Tibial nerve (tissue), 4 donors: ENCODE measurements around the gene FARP1. TPM values are rescaled to one million over a fixed set of nuclear protein-coding genes. Genes with fewer than 3 reads are reported as not detected.

ENCODE experiments used
- DNase-seq, 2 donors: peaks; one replicate each; pipeline ENCODE4 v3.0.0-alpha.2; 2019; ENCODE audit warnings: low spot score in 2 of 2
- H3K27ac ChIP-seq, 4 donors: fragments of 200-600 bp; sonication (generic) in 3 of 4; one replicate each; pipeline ENCODE4 v1.5.1; 2017 to 2019; ENCODE audit warnings: mild to moderate bottlenecking in 1 of 4
- H3K27me3 ChIP-seq, 2 donors: fragments of 200-600 bp; sonication (generic) in 1 of 2; one replicate each; pipeline versions ENCODE4 v1.5.1 to v1.6.0; 2017 to 2019
- H3K36me3 ChIP-seq, 3 donors: fragments of 200-600 bp; sonication (generic); one replicate each; pipeline ENCODE4 v1.5.1; 2018 to 2019
- H3K4me1 ChIP-seq, 4 donors: fragments of 200-600 bp; sonication (generic) in 3 of 4; one replicate each; pipeline ENCODE4 v1.5.1; 2017 to 2019
- H3K4me3 ChIP-seq, 4 donors: fragments of 200-600 bp; sonication (generic) in 3 of 4; one replicate each; pipeline ENCODE4 v1.5.1; 2017 to 2019; ENCODE audit warnings: mild to moderate bottlenecking in 1 of 4, moderate library complexity in 1 of 4
- H3K9me3 ChIP-seq, 4 donors: fragments of 200-600 bp; sonication (generic) in 3 of 4; one replicate each; pipeline ENCODE4 v1.5.1; 2017 to 2019
- CTCF ChIP-seq, 5 experiments: fragments of 200-600 bp in 3 of 5; fragments of 450-650 bp in 2 of 5; sonication (generic) in 3 of 5; IDR thresholded peaks; one replicate each; pipeline ENCODE4 v1.5.1; 2016 to 2019; ENCODE audit warnings: antibody characterized with exemption in 5 of 5, mild to moderate bottlenecking in 3 of 5, moderate library complexity in 2 of 5
- EP300 ChIP-seq, 2 donors: sonication (generic); formaldehyde crosslinking; IDR thresholded peaks; one replicate each; pipeline ENCODE4 v1.6.1; 2017; ENCODE audit warnings: antibody characterized with exemption in 2 of 2, mild to moderate bottlenecking in 1 of 2
- POLR2A ChIP-seq, 2 donors: fragments of 450-650 bp; IDR thresholded peaks; one replicate each; pipeline ENCODE4 v1.6.1; 2017; ENCODE audit warnings: antibody characterized with exemption in 2 of 2, mild to moderate bottlenecking in 2 of 2, moderate library complexity in 2 of 2
- WGBS, 2 donors: methylation state at CpG; one replicate each; pipeline ENCODE4 v1.1.5; 2018; 5-methylcytosine and 5-hydroxymethylcytosine counted together
- total RNA-seq, 4 donors: library from RNA; depleted of rRNA; stranded (reverse); fragments of >200 nt; gene quantifications; one replicate each; pipeline ENCODE4 v1.1.0, GENCODE V29; 2016

FARP1 gene
- total RNA-seq, 4 donors from 2014 or later: 21.4 to 28.5 (median 24.9) TPM

- Histone ChIP-seq H3K4me1 (no peaks in the 10 kb centered on the region), H3K9me3 (peaks cover 0 to 3% (median 0%) of the 10 kb centered on the region in 4 donors), H3K27ac (no peak overlapping the region), H3K27me3 (no peaks in the 10 kb centered on the region), H3K36me3 (peaks cover 0 to 55% (median 0%) of the 10 kb centered on the region in 3 donors), H3K4me3 (no peak overlapping the region)
- TF ChIP-seq EP300 (IDR thresholded peaks at IDR 0.05): no peak
- no peak for TF ChIP-seq POLR2A (IDR thresholded peaks at IDR 0.05)
- TF ChIP-seq CTCF (IDR thresholded peaks at IDR 0.05): no peak
- 91 to 95% methylated on average over 7 of the region's 7 CpGs for WGBS, 2 donors
- no peak for DNase-seq
Measured at GRCh38 chr13:98413796-98414195, 270.9 kb downstream of the FARP1 start.

GRCh38 chr13:98415326-98416070 lies 272.6 kb downstream of the FARP1 start:
- 95 to 96% methylated on average over 18 of the region's 18 CpGs for WGBS, 2 donors
- H3K27me3 ChIP-seq: no peaks in the 10 kb centered on the region
- no peak overlapping the region for H3K4me3 ChIP-seq
- peaks cover 0 to 50% (median 0%) of the 10 kb centered on the region in 3 donors for H3K36me3 ChIP-seq
- TF ChIP-seq CTCF (IDR thresholded peaks at IDR 0.05): no peak
- TF ChIP-seq POLR2A (IDR thresholded peaks at IDR 0.05): no peak
- no peak for TF ChIP-seq EP300 (IDR thresholded peaks at IDR 0.05)
- H3K4me1 ChIP-seq: no peaks in the 10 kb centered on the region
- DNase-seq: no peak
- no peak overlapping the region for H3K27ac ChIP-seq
- H3K9me3 ChIP-seq: peaks cover 0 to 3% (median 0%) of the 10 kb centered on the region in 4 donors

- Histone ChIP-seq H3K9me3 (peaks cover 0 to 3% (median 0%) of the 10 kb centered on the region in 4 donors), H3K27ac (no peak overlapping the region), H3K36me3 (peaks cover 0 to 50% (median 0%) of the 10 kb centered on the region in 3 donors), H3K4me3 (no peak overlapping the region), H3K27me3 (no peaks in the 10 kb centered on the region), H3K4me1 (no peaks in the 10 kb centered on the region)
- no peak for DNase-seq
- WGBS, 2 donors: 87 to 96% methylated on average over 4 of the region's 4 CpGs
- TF ChIP-seq CTCF (IDR thresholded peaks at IDR 0.05) (no peak), EP300 (IDR thresholded peaks at IDR 0.05) (no peak), POLR2A (IDR thresholded peaks at IDR 0.05) (no peak)
Measured at GRCh38 chr13:98416408-98416807, 273.5 kb downstream of the FARP1 start.

- no peak for DNase-seq
- Histone ChIP-seq H3K36me3 (peaks cover 0 to 42% (median 0%) of the 10 kb centered on the region in 3 donors), H3K4me1 (no peaks in the 10 kb centered on the region), H3K27me3 (no peaks in the 10 kb centered on the region), H3K9me3 (peaks cover 0 to 3% (median 0%) of the 10 kb centered on the region in 4 donors), H3K27ac (no peak overlapping the region), H3K4me3 (no peak overlapping the region)
- 70 to 83% methylated on average over 14 of the region's 14 CpGs for WGBS, 2 donors
- TF ChIP-seq POLR2A (IDR thresholded peaks at IDR 0.05) (no peak), EP300 (IDR thresholded peaks at IDR 0.05) (no peak)
Measured at GRCh38 chr13:98419786-98420553, 277.1 kb downstream of the FARP1 start.

- Histone ChIP-seq H3K9me3 (peaks cover 0 to 3% (median 0%) of the 10 kb centered on the region in 4 donors), H3K36me3 (peaks cover 0 to 41% (median 0%) of the 10 kb centered on the region in 3 donors), H3K27ac (no peak overlapping the region), H3K4me3 (no peak overlapping the region), H3K27me3 (no peaks in the 10 kb centered on the region), H3K4me1 (no peaks in the 10 kb centered on the region)
- no peak for DNase-seq
- TF ChIP-seq CTCF (IDR thresholded peaks at IDR 0.05): no peak
- TF ChIP-seq POLR2A (IDR thresholded peaks at IDR 0.05): no peak
- TF ChIP-seq EP300 (IDR thresholded peaks at IDR 0.05): no peak
- WGBS, 2 donors: 63 to 65% methylated on average over 6 of the region's 6 CpGs
Measured at GRCh38 chr13:98420554-98421175, 277.8 kb downstream of the FARP1 start.
